ENCODE results near the gene PRSS48.
"Not testable (repeated sequence)": the region's sequence is repeated elsewhere in the genome, so short reads cannot be mapped to it uniquely, and the experiment has no call there.

Gene PRSS48

GRCh38 chr4:151266497-151266896 is 10.5 kb upstream of the PRSS48 start:
- no peak for DNase-seq

DNA sequence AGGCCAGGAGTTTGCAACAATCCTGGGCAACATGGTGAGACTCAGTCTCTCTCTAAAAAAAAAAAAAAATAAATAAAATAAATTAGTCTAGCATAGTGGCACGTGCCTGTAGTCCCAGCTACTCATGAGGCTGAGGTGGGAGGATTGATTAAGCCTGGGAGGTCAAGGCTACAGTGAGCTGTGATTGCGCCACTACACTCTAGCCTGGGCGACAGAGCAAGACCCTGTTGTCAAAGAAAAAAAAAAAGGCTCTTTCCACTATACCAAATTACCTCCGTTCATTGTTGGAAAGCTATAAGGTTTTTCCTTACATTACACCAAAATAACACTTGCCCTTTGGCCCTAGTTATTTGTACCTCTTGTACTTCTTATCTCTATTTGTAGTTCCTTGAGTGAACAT is 9.9 kb upstream of the PRSS48 start:
- no peak for DNase-seq

DNA sequence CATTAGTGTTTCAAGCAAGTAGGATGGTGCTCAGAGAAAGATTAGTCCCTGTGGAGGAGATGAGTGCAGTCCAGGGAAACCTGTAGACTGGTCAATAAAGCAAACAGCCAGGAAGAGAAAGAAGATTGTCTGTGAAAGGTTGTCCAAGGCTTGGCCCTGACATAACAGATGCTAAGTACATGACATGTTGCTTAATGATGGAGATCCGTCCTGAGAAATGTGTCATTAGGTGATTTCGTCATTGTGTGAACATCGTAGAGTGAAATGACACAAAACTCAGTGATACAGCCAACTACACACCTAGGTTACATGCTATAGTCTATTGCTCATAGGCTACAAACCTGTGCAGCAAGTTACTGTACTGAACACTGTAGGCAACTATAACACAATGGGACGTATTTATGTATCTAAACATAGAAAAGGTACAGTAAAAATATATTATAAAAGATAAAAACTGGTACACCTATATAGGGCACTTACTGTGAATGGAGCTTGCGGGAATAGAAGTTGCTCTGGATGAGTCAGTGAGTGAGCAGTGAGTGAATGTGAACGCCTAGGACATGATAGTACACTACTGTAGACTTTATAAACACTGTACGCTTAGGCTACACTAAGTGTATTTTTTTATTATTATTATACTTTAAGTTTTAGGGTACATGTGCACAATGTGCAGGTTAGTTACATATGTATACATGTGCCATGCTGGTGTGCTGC is 9.0 kb upstream of the PRSS48 start:
- DNase-seq = no peak

GRCh38 chr4:151268905-151269304 is 8.1 kb upstream of the PRSS48 start:
- DNase-seq = not testable (repeated sequence)

DNA sequence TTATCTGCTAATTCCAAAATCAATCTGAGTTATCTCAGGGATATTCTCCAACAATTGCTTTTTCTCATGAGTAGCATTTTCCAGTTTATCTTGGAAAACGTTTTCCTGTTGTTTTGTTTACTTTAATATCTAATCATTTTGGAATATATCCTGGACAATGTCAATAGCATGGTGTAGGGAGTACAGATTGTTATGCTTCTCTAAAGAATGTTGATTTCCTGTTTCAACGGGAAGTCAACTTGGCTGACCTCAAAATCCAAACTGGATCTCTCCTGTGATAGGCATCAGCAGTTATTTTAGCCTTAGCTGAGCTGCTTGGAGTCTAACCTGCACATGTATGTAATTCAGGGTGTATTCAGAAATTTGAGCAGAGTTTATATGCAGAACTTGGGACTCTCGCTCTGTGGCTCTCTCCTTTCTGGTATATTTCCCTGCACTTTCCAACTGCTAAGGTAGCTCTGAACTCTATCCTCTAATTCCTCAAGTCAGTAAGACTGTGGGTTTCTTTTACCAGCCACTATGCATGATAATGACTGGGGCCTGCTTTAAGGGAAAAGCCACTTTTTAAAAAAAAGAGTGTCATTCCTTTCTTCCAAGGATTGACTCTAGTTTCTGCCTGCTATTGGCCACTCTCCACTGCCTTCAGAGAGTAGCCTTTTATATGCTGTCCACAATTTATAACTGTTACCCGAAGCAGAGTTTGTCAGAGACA is 7.7 kb downstream of the PRSS48 start:
- no peak for DNase-seq

- no peak for DNase-seq
Measured at GRCh38 chr4:151287409-151287808, 10.4 kb downstream of the PRSS48 start.

DNA sequence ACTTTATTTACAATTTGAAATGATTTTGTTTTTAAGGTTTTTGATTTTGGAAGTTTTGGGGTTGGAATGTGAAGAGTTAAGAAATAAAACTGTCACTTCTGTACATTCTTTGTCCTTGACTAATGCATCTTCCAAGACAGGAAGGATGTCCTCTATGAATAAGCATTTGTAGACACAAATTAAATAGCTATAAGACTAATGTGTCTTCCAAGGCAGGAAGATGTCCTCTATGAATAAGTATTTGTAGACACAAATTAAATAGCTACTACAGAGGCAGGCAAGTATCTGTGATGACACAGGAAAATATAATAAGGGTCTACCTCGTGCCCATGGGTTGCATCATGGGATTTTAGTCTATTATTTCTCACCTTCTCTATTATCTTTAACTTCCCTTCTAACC is 14.5 kb downstream of the PRSS48 start:
- no peak for DNase-seq

DNA sequence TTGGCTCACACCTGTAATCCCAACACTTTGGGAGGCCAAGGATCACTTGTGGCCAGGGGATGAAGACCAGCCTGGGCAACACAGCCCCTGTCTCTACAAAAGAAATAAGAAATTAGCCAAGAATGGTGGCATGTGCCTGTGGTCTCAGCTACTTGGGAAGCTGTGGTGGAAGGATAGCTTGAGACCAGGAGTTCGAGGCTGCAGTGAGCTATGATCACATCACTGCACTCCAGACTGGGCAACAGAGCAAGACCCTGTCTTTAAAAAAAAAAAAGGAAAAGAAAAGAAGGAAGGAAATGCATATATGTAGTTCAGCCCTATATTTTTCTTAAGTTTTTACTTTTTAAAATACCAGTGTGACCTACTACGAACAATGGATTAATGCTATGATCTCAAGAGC is 15.1 kb downstream of the PRSS48 start:
- no peak for DNase-seq

- no peak for DNase-seq
Measured at GRCh38 chr4:151294833-151295496, 18.0 kb downstream of the PRSS48 start.

DNA sequence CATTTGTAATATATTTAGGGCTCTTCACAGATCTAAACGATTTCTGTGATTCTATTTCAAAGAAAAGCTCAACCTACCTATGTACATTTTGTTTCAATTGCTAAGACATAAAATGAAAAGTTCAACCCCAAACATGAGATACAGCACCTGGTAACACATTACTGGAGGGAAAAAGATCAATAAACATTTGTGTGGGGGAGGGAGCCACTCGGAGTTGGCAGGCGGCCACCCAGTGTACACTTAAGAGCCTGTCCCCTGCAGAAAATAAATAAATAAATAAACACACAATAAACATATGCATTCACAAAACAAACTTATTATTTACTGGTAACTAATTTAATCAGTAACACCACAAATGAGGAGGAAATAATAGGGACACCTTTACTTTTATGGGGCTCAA is 19.3 kb downstream of the PRSS48 start:
- DNase-seq = no peak

GRCh38 chr4:151297170-151297569 is 20.2 kb downstream of the PRSS48 start:
- no peak for DNase-seq

DNA sequence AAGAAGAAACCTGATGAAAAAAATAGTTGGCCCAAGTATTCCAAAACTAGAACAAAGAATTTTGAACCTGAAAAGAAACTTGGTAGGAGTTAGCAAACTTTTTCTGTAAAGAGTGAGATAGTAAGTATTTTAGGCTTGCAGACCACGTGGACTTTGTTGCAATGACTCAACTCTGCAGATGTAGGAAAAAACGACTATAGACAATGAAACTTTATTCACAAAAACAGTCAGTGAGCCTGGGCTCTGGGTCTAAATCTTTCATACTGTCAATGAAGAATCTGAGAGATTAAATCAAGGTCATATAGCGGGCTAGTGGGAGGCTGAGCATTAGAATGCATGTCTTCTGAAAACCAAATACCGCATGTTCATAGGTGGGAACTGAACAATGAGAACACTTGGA is 25.5 kb downstream of the PRSS48 start:
- no peak for DNase-seq

DNA sequence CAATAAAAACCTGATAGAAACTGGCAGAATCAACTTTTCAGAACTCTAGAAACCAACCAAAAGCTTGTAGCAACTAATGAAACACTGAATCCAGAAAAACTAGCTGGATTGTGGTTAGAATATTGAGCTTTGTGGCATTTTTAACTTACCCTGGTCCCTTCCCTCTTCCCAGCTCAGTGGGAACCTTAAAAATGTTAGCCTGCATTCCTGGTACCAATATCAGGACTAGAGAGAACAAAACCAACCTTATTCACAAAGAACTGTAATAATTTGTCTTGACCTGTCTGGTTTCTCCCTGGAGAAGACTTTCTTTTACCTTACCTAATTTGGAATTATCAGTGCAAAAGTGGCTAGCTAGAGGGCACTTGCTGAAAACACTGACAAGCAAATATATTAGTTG is 27.3 kb downstream of the PRSS48 start:
- no peak for DNase-seq

DNA sequence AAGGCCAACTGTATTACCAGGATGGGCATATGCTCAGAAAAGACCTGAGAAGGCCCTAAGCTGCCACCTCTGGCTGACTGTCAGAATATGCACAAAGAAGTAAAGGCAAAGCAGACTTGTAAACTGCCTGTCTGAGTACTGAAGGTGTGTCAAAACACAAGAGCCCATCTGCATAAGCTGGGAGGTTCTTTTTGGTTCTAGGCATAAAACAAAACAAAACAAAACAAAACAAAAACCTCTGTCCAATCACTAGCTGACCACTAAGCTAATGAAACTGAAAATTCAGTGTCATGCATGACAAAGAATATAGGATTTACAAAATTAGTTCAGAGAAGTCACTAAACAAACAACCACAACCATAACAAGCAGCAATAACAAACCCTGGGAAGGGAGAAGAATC is 27.8 kb downstream of the PRSS48 start:
- no peak for DNase-seq

GRCh38 chr4:151310124-151310728 is 33.3 kb downstream of the PRSS48 start:
- no peak for DNase-seq

- no peak for DNase-seq
Measured at GRCh38 chr4:151313306-151314009, 36.5 kb downstream of the PRSS48 start.

- no peak for DNase-seq
Measured at GRCh38 chr4:151314010-151314355, 37.0 kb downstream of the PRSS48 start.

DNA sequence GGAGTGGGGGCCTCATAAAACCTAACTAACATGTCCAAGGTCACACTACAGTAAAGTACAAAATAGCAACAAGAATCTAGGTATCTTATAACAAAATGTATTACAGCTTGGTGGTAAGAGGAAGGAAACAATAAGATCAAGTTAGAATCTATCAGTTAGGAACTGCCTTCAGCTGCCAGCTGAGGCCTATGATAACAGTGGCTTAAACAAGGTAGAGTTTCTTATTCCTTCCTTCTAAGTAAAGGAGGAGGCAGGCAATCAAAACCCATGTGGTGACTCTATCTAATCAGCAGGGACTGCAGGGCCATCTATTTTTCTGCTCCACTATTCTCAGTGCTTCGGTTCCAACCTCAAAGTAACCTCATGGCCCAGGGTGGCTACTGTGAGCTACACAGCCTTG is 37.5 kb downstream of the PRSS48 start:
- no peak for DNase-seq

DNA sequence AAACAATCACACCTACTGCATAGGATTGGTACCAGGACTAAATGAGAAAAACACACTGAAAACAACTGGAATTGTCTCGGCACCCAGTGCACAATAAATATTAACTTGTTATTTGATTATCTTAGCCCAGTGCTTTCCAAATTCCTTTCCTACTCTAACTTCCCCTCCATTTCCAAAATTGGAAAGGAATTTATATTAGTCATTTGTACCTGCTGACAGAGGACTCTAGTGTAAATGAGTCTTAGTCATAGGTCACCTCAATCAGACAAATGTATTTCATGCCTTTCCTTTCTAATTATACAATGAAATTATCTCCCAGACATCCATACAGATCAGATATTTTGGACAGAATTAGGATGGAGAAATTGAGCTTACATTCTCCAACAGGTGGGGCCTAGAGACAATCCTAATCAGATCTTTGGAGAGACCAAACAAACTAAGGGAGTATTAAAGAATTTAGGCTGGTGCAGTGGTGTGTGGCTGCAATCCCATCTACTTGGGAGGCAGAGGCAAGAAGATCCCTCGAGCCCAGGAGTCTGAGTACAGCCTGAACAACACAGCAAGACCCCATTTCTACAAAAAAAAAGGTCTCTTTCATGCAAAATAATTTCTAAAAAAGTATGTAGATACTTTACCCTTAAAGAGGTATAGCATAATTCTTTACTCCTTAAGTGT is 38.4 kb downstream of the PRSS48 start:
- no peak for DNase-seq

- DNase-seq = no peak
Measured at GRCh38 chr4:151316645-151317044, 39.7 kb downstream of the PRSS48 start.

DNA sequence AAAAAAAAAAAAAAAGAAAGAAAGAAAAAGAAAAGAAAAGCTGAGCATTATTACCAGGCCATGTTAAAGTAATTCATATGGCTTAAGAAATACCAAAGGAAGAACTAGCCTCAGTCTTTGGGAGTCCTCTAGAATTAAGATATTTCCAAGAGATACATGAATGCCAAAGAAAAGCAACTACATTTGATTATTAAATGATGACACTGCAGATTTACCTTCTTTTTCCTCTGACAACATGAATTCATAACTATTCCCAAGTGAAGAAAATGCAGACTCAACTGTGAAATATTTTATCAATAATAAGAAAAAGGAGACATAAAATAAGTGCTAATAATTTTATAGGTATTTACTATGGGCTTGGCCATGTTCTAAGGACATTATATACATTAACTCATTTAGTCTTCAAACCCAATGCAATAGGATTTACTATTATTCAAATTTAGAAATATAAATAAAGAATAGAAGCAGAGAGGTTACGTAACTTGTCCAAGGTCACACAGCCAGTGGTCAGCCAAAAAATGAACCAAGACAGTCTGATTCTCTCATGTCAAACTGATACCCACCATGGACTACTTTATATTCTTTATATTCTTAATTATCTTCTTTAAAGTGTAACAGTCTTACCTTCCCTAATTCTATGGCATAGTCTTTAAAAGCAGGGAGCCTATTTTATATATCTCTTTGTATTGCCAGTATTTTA is 41.5 kb downstream of the PRSS48 start:
- DNase-seq = no peak

GRCh38 chr4:151319490-151319889 is 42.5 kb downstream of the PRSS48 start:
- no peak for DNase-seq
